GM10266 (cell line): ENCODE data around the gene LMF1.

Experiments
- DNase-seq: peaks from one replicate; pipeline ENCODE4 v3.0.0; 2012; ENCODE audit errors: extremely low spot score
- CTCF ChIP-seq: IDR thresholded peaks from 2 replicates; pipeline ENCODE4 v1.5.1; 2012; ENCODE audit warnings: mild to moderate bottlenecking, low read depth; ENCODE audit not compliant: control insufficient read depth, insufficient read depth; ENCODE audit errors: missing control alignments

Gene LMF1

GRCh38 chr16:1002399-1003166 is 31.8 kb upstream of the LMF1 start:
- TF ChIP-seq CTCF: no peak
- no peak for DNase-seq

- TF ChIP-seq CTCF: no peak
- no peak for DNase-seq
Observed at GRCh38 chr16:1001096-1001495, 30.3 kb upstream of the LMF1 start.

GRCh38 chr16:1000608-1001007 is 29.8 kb upstream of the LMF1 start:
- no peak for TF ChIP-seq CTCF
- DNase-seq: no peak

- DNase-seq: no peak
- TF ChIP-seq CTCF: no peak
Observed at GRCh38 chr16:999677-1000076, 28.9 kb upstream of the LMF1 start.

- TF ChIP-seq CTCF: no peak
Observed at GRCh38 chr16:998615-999014, 27.8 kb upstream of the LMF1 start.

GRCh38 chr16:998211-998610 is 27.4 kb upstream of the LMF1 start:
- TF ChIP-seq CTCF: no peak
- DNase-seq: no peak

More at GRCh38 chr16:998615-999014, 27.8 kb upstream of the LMF1 start:
- no peak for DNase-seq

GRCh38 chr16:997440-998051 is 26.8 kb upstream of the LMF1 start:
- DNase-seq: no peak
- TF ChIP-seq CTCF: no peak
